NT2/D1 (cell line): Measurements from ENCODE around the gene FBXL2.

ENCODE experiments used
- YY1 ChIP-seq: IDR thresholded peaks from 2 replicates; pipeline ENCODE4 v1.6.1; 2011; ENCODE audit not compliant: insufficient read length, insufficient read depth
- ZNF274 ChIP-seq: IDR thresholded peaks from 2 replicates; pipeline ENCODE4 v1.6.1; 2011; ENCODE audit warnings: mild to moderate bottlenecking, low read depth, low read length

- no peak for TF ChIP-seq YY1
- no peak for TF ChIP-seq ZNF274
Observed at GRCh38 chr3:33260104-33260503, 17.1 kb upstream of the FBXL2 start.
